ENCODE measurements around the gene TTC7B. TPM values are rescaled to one million over a fixed set of nuclear protein-coding genes. Genes with fewer than 3 reads are reported as not detected.

Gene TTC7B
- total and polyA plus RNA-seq, 2 donors (not counting 1 experiment from before 2014, with no cell fraction given), result 0.36 to 3.2 TPM

GRCh38 chr14:90848944-90849731 is 32.9 kb upstream of the TTC7B start:
- Histone ChIP-seq H3K36me3 (replicated peaks in 1 of 2; ENCODE audit: control extremely low read depth in 1 of 2, control insufficient read depth in 1 of 2, extremely low read depth in 1 of 2, insufficient read depth in 2 of 2, low read length in 1 of 2) (peaks cover 0 to 4% of the 10 kb centered on the region in 2 experiments), H3K4me2 (replicated peaks; ENCODE audit: low read depth, low read length, poor library complexity, severe bottlenecking) (no peak overlapping the region), H3K4me1 (ENCODE audit: control insufficient read depth in 2 of 2, insufficient read depth in 2 of 2, low read length in 2 of 2) (no peaks in the 10 kb centered on the region), H3K79me2 (ENCODE audit: control insufficient read depth, insufficient read depth, low read length) (no peaks in the 10 kb centered on the region), H4K20me1 (ENCODE audit: control insufficient read depth, insufficient read depth, low read length, poor library complexity, severe bottlenecking) (no peaks in the 10 kb centered on the region), H3K27me3 (replicated peaks in 1 of 4; ENCODE audit: control extremely low read depth in 1 of 4, control insufficient read depth in 3 of 4, insufficient read depth in 4 of 4, low read length in 3 of 4) (no peaks in the 10 kb centered on the region), H3K27ac (ENCODE audit: low read length in 2 of 2) (no peak overlapping the region), H2AFZ (ENCODE audit: insufficient read depth, low read depth, low read length, poor library complexity, severe bottlenecking) (no peak overlapping the region), H3K9me3 (ENCODE audit: control extremely low read depth in 1 of 3, control insufficient read depth in 2 of 3, insufficient read depth in 1 of 3, low read length in 2 of 3) (peaks cover 0 to 3% (median 0%) of the 10 kb centered on the region in 3 donors), H3K4me3 (ENCODE audit: control extremely low read depth in 1 of 5, extremely low read depth in 1 of 5, insufficient read depth in 1 of 5, low read depth in 2 of 5, low read length in 4 of 5) (no peak overlapping the region), H3K9ac (ENCODE audit: low read length) (no peak overlapping the region)
- intact Hi-C loops (cut with micrococcal nuclease), result no loop called here
- H3K9me3 Mint-ChIP-seq (ENCODE audit: insufficient read depth), result no peaks in the 10 kb centered on the region
- 97% methylated on average over 15 of the region's 17 CpGs for WGBS (ENCODE audit: insufficient coverage)
- H3K27ac Mint-ChIP-seq, result no peak overlapping the region
- no peak for TF ChIP-seq CTCF (IDR thresholded peaks at IDR 0.05)
- no peak for TF ChIP-seq EZH2 (IDR thresholded peaks at IDR 0.05; ENCODE audit: borderline replicate concordance, insufficient read depth, low read depth, low read length, poor library complexity, severe bottlenecking)
- no peak for ATAC-seq (ENCODE audit: low read depth)
- no peaks in the 10 kb centered on the region for H3K27me3 Mint-ChIP-seq
- H3K4me3 Mint-ChIP-seq, result no peak overlapping the region
- CTCF ChIA-PET, result interaction anchor here (1.0 kb wide), 1 partner anchor 9 kb away, joined by 3 read pairs; no protein-coding TSS in a partner anchor
- no peaks in the 10 kb centered on the region for H3K4me1 Mint-ChIP-seq
- DNase-seq, result no peak
- POLR2A ChIA-PET, result no interaction called here

DNA sequence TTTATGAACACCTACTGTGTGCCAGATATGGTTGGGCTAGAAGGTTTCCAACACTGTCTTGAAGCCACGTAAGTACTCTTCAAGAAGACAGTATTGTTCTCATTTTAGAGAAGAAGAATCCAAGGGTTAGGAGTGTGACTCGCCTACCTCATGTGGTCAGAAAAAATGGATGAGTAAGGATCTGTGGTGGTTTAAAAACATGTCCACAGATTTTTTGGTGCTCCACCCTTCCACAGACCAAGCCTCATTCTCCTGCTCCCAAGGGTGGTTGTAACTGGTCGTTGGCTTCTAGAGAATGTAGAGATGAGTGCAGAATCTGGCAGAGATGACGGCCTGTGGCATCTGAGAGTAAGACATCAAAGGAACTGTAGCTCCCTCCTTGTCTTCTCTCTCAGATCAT is 30.3 kb upstream of the TTC7B start:
- H4K20me1 ChIP-seq (ENCODE audit: control insufficient read depth, insufficient read depth, low read length, poor library complexity, severe bottlenecking), result no peaks in the 10 kb centered on the region
- peaks cover 0 to 3% (median 0%) of the 10 kb centered on the region in 3 donors for H3K9me3 ChIP-seq (ENCODE audit: control extremely low read depth in 1 of 3, control insufficient read depth in 2 of 3, insufficient read depth in 1 of 3, low read length in 2 of 3)
- H3K4me1 ChIP-seq (ENCODE audit: control insufficient read depth in 2 of 2, insufficient read depth in 2 of 2, low read length in 2 of 2), result no peaks in the 10 kb centered on the region
- H2AFZ ChIP-seq (ENCODE audit: insufficient read depth, low read depth, low read length, poor library complexity, severe bottlenecking), result no peak overlapping the region
- CTCF ChIA-PET, result no interaction called here
- intact Hi-C loops (cut with micrococcal nuclease), result no loop called here
- H3K9me3 Mint-ChIP-seq (ENCODE audit: insufficient read depth), result no peaks in the 10 kb centered on the region
- 88% methylated on average over 1 of the region's 4 CpGs for WGBS (ENCODE audit: insufficient coverage)
- DNase-seq, result no peak
- H3K27ac Mint-ChIP-seq, result no peak overlapping the region
- no peak for ATAC-seq (ENCODE audit: low read depth)
- no peaks in the 10 kb centered on the region for H3K4me1 Mint-ChIP-seq
- TF ChIP-seq EZH2 (IDR thresholded peaks at IDR 0.05; ENCODE audit: borderline replicate concordance, insufficient read depth, low read depth, low read length, poor library complexity, severe bottlenecking) (no peak), CTCF (IDR thresholded peaks at IDR 0.05) (no peak)
- H3K27me3 Mint-ChIP-seq, result no peaks in the 10 kb centered on the region
- no peak overlapping the region for H3K27ac ChIP-seq (ENCODE audit: low read length in 2 of 2)
- H3K4me3 Mint-ChIP-seq, result no peak overlapping the region
- H3K4me2 ChIP-seq (replicated peaks; ENCODE audit: low read depth, low read length, poor library complexity, severe bottlenecking), result no peak overlapping the region
- H3K27me3 ChIP-seq (replicated peaks in 1 of 4; ENCODE audit: control extremely low read depth in 1 of 4, control insufficient read depth in 3 of 4, insufficient read depth in 4 of 4, low read length in 3 of 4), result no peaks in the 10 kb centered on the region
- POLR2A ChIA-PET, result no interaction called here
- H3K4me3 ChIP-seq (ENCODE audit: control extremely low read depth in 1 of 5, extremely low read depth in 1 of 5, insufficient read depth in 1 of 5, low read depth in 2 of 5, low read length in 4 of 5), result no peak overlapping the region
- H3K79me2 ChIP-seq (ENCODE audit: control insufficient read depth, insufficient read depth, low read length), result no peaks in the 10 kb centered on the region
- no peak overlapping the region for H3K9ac ChIP-seq (ENCODE audit: low read length)
- H3K36me3 ChIP-seq (replicated peaks in 1 of 2; ENCODE audit: control extremely low read depth in 1 of 2, control insufficient read depth in 1 of 2, extremely low read depth in 1 of 2, insufficient read depth in 2 of 2, low read length in 1 of 2), result peaks cover 0 to 4% of the 10 kb centered on the region in 2 experiments
